ENCODE measurements around the gene TEK. TPM values are rescaled to one million over a fixed set of nuclear protein-coding genes. Genes with fewer than 3 reads are reported as not detected.

The TEK gene
- total RNA-seq, 1 experiment from 2014 or later: 0.45 TPM

- Histone ChIP-seq H3K36me3 (replicated peaks; ENCODE audit: control insufficient read depth, insufficient read depth, low read length) (no peaks in the 10 kb centered on the region), H3K27me3 (ENCODE audit: control insufficient read depth, insufficient read depth, low read length) (no peaks in the 10 kb centered on the region), H3K4me3 (ENCODE audit: insufficient read depth, low read depth, low read length) (no peak overlapping the region)
- no peak for DNase-seq
Observed at GRCh38 chr9:27145143-27145542, 36.1 kb downstream of the TEK start.

- no peaks in the 10 kb centered on the region for H3K27me3 ChIP-seq (ENCODE audit: control insufficient read depth, insufficient read depth, low read length)
- no peaks in the 10 kb centered on the region for H3K36me3 ChIP-seq (replicated peaks; ENCODE audit: control insufficient read depth, insufficient read depth, low read length)
- DNase-seq: no peak
Observed at GRCh38 chr9:27149651-27150050, 40.6 kb downstream of the TEK start.

GRCh38 chr9:27150746-27151406, 41.9 kb downstream of the TEK start:
- no peak for DNase-seq
- no peak overlapping the region for H3K4me3 ChIP-seq (ENCODE audit: insufficient read depth, low read depth, low read length)
- H3K36me3 ChIP-seq (replicated peaks; ENCODE audit: control insufficient read depth, insufficient read depth, low read length): no peaks in the 10 kb centered on the region
- H3K27me3 ChIP-seq (ENCODE audit: control insufficient read depth, insufficient read depth, low read length): no peaks in the 10 kb centered on the region

More at GRCh38 chr9:27149651-27150050, 40.6 kb downstream of the TEK start:
- no peak overlapping the region for H3K4me3 ChIP-seq (ENCODE audit: insufficient read depth, low read depth, low read length)

GRCh38 chr9:27151693-27152404, 42.8 kb downstream of the TEK start:
- no peak overlapping the region for H3K4me3 ChIP-seq (ENCODE audit: insufficient read depth, low read depth, low read length)
- no peaks in the 10 kb centered on the region for H3K36me3 ChIP-seq (replicated peaks; ENCODE audit: control insufficient read depth, insufficient read depth, low read length)
- DNase-seq: no peak
- H3K27me3 ChIP-seq (ENCODE audit: control insufficient read depth, insufficient read depth, low read length): no peaks in the 10 kb centered on the region

- no peaks in the 10 kb centered on the region for H3K36me3 ChIP-seq (replicated peaks; ENCODE audit: control insufficient read depth, insufficient read depth, low read length)
Observed at GRCh38 chr9:27152405-27152718, 43.3 kb downstream of the TEK start.

GRCh38 chr9:27154908-27155307, 45.9 kb downstream of the TEK start:
- H3K4me3 ChIP-seq (ENCODE audit: insufficient read depth, low read depth, low read length): no peak overlapping the region
- H3K27me3 ChIP-seq (ENCODE audit: control insufficient read depth, insufficient read depth, low read length): no peaks in the 10 kb centered on the region
- no peak for DNase-seq
- H3K36me3 ChIP-seq (replicated peaks; ENCODE audit: control insufficient read depth, insufficient read depth, low read length): no peaks in the 10 kb centered on the region

More at GRCh38 chr9:27152405-27152718, 43.3 kb downstream of the TEK start:
- DNase-seq: no peak
- no peaks in the 10 kb centered on the region for H3K27me3 ChIP-seq (ENCODE audit: control insufficient read depth, insufficient read depth, low read length)
- no peak overlapping the region for H3K4me3 ChIP-seq (ENCODE audit: insufficient read depth, low read depth, low read length)

GRCh38 chr9:27157097-27157496, 48.1 kb downstream of the TEK start:
- Histone ChIP-seq H3K36me3 (replicated peaks; ENCODE audit: control insufficient read depth, insufficient read depth, low read length) (no peaks in the 10 kb centered on the region), H3K27me3 (ENCODE audit: control insufficient read depth, insufficient read depth, low read length) (no peaks in the 10 kb centered on the region)
- no peak for DNase-seq

GRCh38 chr9:27157736-27158135, 48.7 kb downstream of the TEK start:
- DNase-seq: peak; percentile 22
- no peaks in the 10 kb centered on the region for H3K36me3 ChIP-seq (replicated peaks; ENCODE audit: control insufficient read depth, insufficient read depth, low read length)
- H3K4me3 ChIP-seq (ENCODE audit: insufficient read depth, low read depth, low read length): no peak overlapping the region
- no peaks in the 10 kb centered on the region for H3K27me3 ChIP-seq (ENCODE audit: control insufficient read depth, insufficient read depth, low read length)

More at GRCh38 chr9:27157097-27157496, 48.1 kb downstream of the TEK start:
- H3K4me3 ChIP-seq (ENCODE audit: insufficient read depth, low read depth, low read length): no peak overlapping the region

GRCh38 chr9:27160636-27161035, 51.6 kb downstream of the TEK start:
- Histone ChIP-seq H3K36me3 (replicated peaks; ENCODE audit: control insufficient read depth, insufficient read depth, low read length) (no peaks in the 10 kb centered on the region), H3K27me3 (ENCODE audit: control insufficient read depth, insufficient read depth, low read length) (no peaks in the 10 kb centered on the region; the same call in 1 of the 2 replicates), H3K4me3 (ENCODE audit: insufficient read depth, low read depth, low read length) (no peak overlapping the region)
- DNase-seq: no peak

GRCh38 chr9:27162045-27162444, 53.0 kb downstream of the TEK start:
- Histone ChIP-seq H3K36me3 (replicated peaks; ENCODE audit: control insufficient read depth, insufficient read depth, low read length) (no peaks in the 10 kb centered on the region), H3K27me3 (ENCODE audit: control insufficient read depth, insufficient read depth, low read length) (no peaks in the 10 kb centered on the region; the same call in 1 of the 2 replicates), H3K4me3 (ENCODE audit: insufficient read depth, low read depth, low read length) (no peak overlapping the region)
- DNase-seq: no peak

- Histone ChIP-seq H3K36me3 (replicated peaks; ENCODE audit: control insufficient read depth, insufficient read depth, low read length) (no peaks in the 10 kb centered on the region), H3K27me3 (ENCODE audit: control insufficient read depth, insufficient read depth, low read length) (no peaks in the 10 kb centered on the region; the same call in 1 of the 2 replicates), H3K4me3 (ENCODE audit: insufficient read depth, low read depth, low read length) (no peak overlapping the region)
- DNase-seq: no peak
Observed at GRCh38 chr9:27165068-27165467, 56.0 kb downstream of the TEK start.

GRCh38 chr9:27165670-27166069, 56.6 kb downstream of the TEK start:
- peak; percentile 39 for DNase-seq
- no peak overlapping the region for H3K4me3 ChIP-seq (ENCODE audit: insufficient read depth, low read depth, low read length)
- H3K36me3 ChIP-seq (replicated peaks; ENCODE audit: control insufficient read depth, insufficient read depth, low read length): no peaks in the 10 kb centered on the region
- H3K27me3 ChIP-seq (ENCODE audit: control insufficient read depth, insufficient read depth, low read length): no peaks in the 10 kb centered on the region; the same call in 1 of the 2 replicates

GRCh38 chr9:27168496-27168895, 59.5 kb downstream of the TEK start:
- DNase-seq: no peak
- no peaks in the 10 kb centered on the region; the same call in 1 of the 2 replicates for H3K27me3 ChIP-seq (ENCODE audit: control insufficient read depth, insufficient read depth, low read length)
- no peaks in the 10 kb centered on the region for H3K36me3 ChIP-seq (replicated peaks; ENCODE audit: control insufficient read depth, insufficient read depth, low read length)
- no peak overlapping the region for H3K4me3 ChIP-seq (ENCODE audit: insufficient read depth, low read depth, low read length)

GRCh38 chr9:27168951-27169350, 59.9 kb downstream of the TEK start:
- H3K36me3 ChIP-seq (replicated peaks; ENCODE audit: control insufficient read depth, insufficient read depth, low read length): no peaks in the 10 kb centered on the region

GRCh38 chr9:27176971-27177370, 67.9 kb downstream of the TEK start:
- DNase-seq: no peak
- no peak overlapping the region for H3K4me3 ChIP-seq (ENCODE audit: insufficient read depth, low read depth, low read length)
- H3K27me3 ChIP-seq (ENCODE audit: control insufficient read depth, insufficient read depth, low read length): no peaks in the 10 kb centered on the region
- no peaks in the 10 kb centered on the region for H3K36me3 ChIP-seq (replicated peaks; ENCODE audit: control insufficient read depth, insufficient read depth, low read length)

More at GRCh38 chr9:27168951-27169350, 59.9 kb downstream of the TEK start:
- no peaks in the 10 kb centered on the region; the same call in 1 of the 2 replicates for H3K27me3 ChIP-seq (ENCODE audit: control insufficient read depth, insufficient read depth, low read length)
- H3K4me3 ChIP-seq (ENCODE audit: insufficient read depth, low read depth, low read length): no peak overlapping the region
- no peak for DNase-seq
